ENCODE results near the gene OR1D5.

- no peak for TF ChIP-seq CTCF (IDR thresholded peaks at IDR 0.05)
- TF ChIP-seq EZH2 (IDR thresholded peaks at IDR 0.05; ENCODE audit: borderline replicate concordance, insufficient read depth, low read depth, low read length, poor library complexity, severe bottlenecking) = no peak
Observed at GRCh38 chr17:3035256-3035967, 28.0 kb downstream of the OR1D5 start.

Data from B cell (primary cell).